Activated T-helper 1 cell treated with anti-CD3 and anti-CD28 coated beads, Interleukin-2, amount 50 U/mL, for 16 hours (primary cell): ENCODE data around the gene SEC24B.
A peak's percentile ranks its signal among the peaks of the same experiment; 100 is the strongest.
"Not testable (repeated sequence)": the region's sequence is repeated elsewhere in the genome, so short reads cannot be mapped to it uniquely, and the experiment has no call there.

Experiments
- DNase-seq, 2 donors: peaks; one replicate each; pipeline ENCODE4 v3.0.0-alpha.2; 2020; ENCODE audit warnings: low read depth in 1 of 2, low spot score in 1 of 2

The SEC24B gene

GRCh38 chr4:109432203-109432602 is 1.4 kb upstream of the SEC24B start:
- DNase-seq: no peak

DNA sequence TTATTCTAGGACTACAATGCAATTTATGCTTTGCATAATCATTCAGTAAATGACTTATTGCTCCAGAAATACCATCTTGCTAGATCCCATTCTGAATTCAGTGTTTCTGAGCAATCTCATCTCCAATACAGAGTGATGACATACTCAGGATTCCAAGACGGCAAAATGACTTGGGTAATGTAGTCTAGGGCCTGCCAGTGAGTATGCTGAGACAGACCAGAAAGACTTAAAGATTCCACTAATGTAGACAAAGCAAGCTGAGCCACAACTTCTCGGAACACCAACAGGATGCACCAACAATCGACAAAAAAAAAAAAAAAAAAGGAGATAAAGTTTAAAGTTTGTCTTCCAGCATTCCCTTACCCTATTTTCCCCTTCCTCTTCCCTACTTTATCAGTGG is 919 bp upstream of the SEC24B start:
- DNase-seq: no peak

DNA sequence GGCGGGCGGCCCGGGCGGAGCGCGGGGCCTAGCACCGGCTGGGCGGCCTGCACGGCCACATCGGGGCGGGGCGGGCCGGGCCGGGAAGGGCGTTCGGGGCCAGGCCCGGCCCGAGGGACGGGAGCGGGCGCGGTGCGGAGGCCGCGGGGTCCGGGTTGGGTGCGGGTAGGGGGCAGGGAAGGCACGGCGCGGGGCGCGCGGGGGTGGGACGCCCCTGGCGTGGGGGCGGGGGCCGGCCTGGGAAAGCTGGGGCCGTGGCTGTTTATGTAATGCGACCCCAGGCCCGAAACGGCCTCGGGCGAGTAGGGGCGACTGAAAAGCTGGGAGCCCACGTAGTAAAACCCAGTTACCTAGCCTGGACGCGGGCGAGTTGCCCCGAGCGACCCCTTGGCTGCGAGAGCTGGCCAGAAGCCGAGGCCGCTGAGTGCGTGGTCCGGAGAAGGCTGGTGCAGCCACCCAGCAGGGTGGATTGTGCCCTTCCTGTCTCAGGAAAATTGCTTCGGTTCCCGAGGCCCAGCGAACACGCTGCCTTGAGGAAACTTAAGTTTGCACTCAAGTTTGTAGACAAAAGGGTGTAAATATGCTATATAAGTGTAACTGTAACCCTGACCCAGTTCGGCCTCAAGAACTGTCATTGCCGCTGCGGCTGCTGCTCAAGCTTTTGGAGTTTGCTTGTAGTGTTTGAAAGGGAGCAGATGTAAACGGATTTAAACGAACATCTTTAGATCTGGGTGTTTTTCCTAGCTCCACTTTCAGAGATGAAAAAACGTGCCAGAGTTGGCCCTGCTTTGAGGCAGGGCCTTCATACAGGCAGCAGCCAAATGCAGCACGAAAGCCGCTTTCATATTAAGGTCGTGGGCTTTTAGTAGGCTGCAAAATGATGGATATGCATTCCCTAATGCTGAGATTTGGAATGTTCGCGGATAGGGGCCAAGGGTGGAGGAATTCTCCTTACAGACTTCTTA is 674 bp downstream of the SEC24B start:
- DNase-seq: peak in 1 of 2 donors; percentile 2

DNA sequence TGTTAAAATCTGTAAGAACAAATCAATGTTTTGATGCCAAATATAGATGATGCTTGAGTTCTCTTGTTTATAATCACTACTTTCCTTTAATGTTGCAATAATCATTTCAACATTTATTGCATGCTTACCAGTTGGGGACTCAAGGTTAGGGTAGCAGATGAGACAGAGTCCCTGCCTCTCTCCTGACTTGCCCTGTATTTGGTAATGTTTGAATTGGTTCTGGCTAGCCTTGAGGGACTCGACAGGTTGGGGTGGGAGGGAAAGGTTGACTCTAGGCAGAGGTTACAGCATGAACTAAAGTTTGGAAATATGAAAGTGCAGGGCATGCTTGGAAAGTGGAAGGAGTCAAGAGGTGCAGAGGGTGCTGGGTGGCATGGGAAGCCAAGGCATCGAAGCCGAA is 2.0 kb downstream of the SEC24B start:
- DNase-seq: no peak

GRCh38 chr4:109436504-109436903 is 2.9 kb downstream of the SEC24B start:
- no peak for DNase-seq

- no peak for DNase-seq
Measured at GRCh38 chr4:109440948-109441347, 7.3 kb downstream of the SEC24B start.

DNA sequence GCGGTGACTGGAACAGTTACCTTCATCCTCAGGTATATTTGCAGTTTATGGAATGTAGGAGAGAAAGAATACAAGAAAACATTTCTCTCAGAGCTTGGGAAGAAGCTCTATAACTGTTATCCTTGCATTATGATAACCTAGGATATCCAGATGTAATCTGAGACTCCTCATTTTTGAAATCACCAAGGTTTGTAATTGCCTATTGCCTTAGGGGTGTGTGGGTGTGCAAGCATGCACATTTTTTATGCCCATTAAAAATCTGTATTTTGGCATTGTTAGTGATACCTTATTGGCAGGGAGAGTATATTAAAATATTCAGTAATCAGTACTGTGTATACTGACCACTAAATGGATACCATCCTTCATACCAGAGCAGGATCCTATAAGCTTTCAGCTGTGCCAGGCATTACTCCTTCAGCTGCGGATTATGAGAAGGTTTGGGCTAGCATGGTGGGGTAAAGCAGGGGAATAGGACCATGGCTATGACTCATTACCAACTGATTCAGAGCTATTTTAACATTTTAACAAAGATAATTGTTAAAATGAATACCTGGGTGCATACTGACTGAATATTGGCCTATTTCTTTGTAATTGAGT is 8.3 kb downstream of the SEC24B start:
- no peak for DNase-seq

- no peak for DNase-seq
Measured at GRCh38 chr4:109444182-109444844, 10.7 kb downstream of the SEC24B start.

DNA sequence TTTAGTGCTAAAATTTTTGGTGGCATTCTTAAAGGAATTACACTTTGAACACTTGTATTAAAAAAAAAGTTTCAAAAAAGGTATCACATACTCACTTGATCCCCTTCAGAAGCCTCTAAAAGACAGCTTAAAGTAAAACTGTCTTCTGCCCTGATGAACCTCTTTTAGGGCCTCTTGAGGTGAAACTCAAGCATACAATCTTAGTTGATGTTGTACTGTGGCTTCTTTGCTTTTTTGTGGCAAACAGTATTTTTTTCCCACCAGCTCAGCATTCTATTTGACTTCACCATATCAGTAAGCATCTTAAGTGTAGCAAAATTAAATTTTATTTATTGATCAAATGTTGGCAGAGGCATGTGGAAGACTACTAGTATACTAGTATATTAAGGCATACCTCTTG is 13.7 kb downstream of the SEC24B start:
- DNase-seq: no peak

GRCh38 chr4:109451544-109452273 is 18.1 kb downstream of the SEC24B start:
- no peak for DNase-seq

DNA sequence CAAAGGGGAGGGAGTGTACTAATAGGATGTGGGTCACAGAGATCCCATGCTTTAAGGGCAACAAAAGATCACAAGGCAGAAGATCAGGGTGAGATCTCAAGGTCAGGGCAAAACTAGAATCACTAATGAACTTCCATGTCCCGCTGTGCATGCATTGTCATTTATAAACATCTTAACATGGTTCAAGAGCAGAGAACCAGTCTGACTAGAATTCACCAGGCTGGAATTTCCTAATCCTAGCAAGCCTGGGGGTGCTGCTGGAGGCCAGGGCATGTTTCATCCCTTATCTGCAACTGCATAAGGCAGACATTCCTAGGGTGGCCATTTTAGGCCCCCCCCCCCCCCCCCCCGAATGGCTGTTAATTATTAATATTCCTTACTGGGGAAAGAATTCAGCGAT is 19.5 kb downstream of the SEC24B start:
- DNase-seq: not testable (repeated sequence)

GRCh38 chr4:109462297-109462696 is 28.7 kb downstream of the SEC24B start:
- DNase-seq: no peak

GRCh38 chr4:109462802-109463201 is 29.2 kb downstream of the SEC24B start:
- DNase-seq: no peak

- DNase-seq: no peak
Measured at GRCh38 chr4:109465069-109465468, 31.5 kb downstream of the SEC24B start.

DNA sequence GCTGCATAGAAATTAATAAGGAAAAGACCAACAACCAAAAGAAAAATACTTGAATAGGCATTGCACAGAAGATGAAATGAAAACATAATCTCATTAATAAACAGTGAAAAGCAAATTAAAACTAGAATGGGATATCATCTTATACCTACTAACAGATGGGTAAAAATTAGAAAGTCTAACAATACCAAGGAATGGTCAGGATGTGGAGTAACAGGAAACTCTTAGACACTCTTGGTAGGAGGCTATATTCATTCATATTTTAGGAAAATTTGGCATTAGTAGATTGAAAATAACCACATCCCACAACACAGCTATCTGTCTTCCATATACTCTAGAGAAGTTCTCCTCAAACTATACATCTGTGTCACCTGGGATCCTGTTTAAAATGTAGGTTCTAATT is 36.3 kb downstream of the SEC24B start:
- no peak for DNase-seq

- DNase-seq: no peak
Measured at GRCh38 chr4:109472343-109472761, 38.7 kb downstream of the SEC24B start.

DNA sequence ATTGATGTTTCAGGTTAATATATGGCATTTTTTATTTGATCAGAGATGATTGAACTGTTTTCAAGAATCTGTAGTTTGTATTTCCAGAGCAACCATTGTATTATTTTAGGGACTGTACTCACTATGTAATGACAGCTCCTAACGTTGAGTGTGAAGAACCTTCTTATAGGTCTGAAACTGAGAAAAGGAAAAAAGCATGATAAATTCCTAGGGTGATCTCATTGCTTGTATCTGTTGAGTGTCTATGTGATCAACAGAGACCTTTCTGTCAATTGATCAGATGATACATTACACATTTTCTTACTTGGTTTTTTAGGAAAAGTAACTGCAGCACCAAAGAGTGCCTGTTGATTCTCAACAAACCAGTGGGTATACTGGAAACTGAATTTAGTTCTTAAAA is 40.2 kb downstream of the SEC24B start:
- no peak for DNase-seq

GRCh38 chr4:109486007-109486406 is 52.4 kb downstream of the SEC24B start:
- no peak for DNase-seq

- no peak for DNase-seq
Measured at GRCh38 chr4:109494563-109494962, 60.9 kb downstream of the SEC24B start.

- DNase-seq: no peak
Measured at GRCh38 chr4:109495514-109495913, 61.9 kb downstream of the SEC24B start.

GRCh38 chr4:109496875-109497274 is 63.3 kb downstream of the SEC24B start:
- DNase-seq: no peak
